ENCODE data around the gene MAGI2.
"Not testable (repeated sequence)": the region's sequence is repeated elsewhere in the genome, so short reads cannot be mapped to it uniquely, and the experiment has no call there.

The MAGI2 gene

DNA sequence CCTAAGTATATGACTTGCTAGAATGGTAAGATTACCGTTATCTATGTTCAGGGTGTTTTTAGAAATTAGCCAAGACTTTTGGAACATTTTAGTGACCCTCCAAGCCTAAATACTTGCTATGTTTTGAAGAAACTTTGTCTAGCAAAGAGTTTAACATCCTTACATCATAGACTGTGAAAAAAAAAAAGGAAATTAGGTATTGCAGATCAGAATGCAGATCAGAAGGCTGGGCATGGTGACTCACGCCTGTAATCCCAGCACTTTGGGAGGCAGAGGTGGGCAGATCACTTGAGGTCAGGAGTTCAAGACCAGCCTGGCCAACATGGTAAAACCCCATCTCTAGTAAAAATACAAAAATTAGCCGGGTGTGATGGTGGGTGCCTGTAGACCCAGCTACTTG, 10.7 kb downstream of the MAGI2 start:
- not testable (repeated sequence) for DNase-seq

DNA sequence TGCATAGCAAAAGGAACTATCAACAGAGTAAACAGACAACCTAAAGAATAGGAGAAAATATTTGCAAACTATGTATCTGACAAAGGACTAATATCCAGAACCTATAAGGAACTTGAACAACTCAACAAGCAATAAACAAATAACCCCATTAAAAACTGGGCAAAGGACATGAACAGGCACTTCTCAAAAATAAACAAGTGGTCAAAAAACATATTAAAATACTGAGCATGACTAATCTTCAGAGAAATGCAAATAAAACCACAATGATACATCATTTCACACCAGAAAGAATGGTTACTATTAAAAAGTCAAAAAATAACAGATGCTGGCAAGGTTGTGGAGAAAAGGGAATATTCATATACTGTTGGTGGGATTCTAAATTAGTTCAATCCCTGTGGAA, 17.1 kb downstream of the MAGI2 start:
- no peak for DNase-seq

DNA sequence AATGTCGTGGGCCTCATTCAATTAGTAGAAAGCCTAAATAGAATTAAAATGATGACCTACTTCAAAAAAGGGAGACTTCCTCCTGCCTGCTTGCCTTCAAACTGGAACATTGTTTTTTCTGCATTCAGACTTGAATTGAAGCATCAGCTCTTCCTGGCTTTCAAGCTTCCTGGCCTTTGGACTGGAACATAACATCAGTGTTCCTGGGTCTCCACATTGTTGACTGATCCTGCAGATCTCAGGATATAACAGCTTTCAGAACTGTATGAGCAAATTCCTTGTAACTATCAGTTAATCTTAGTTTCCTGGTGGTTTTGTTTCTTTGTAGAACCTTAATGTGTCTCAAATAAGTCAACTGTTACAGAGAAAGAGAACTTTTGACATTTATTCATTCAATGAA, 18.6 kb downstream of the MAGI2 start:
- DNase-seq: no peak

GRCh38 chr7:79434098-79434497, 19.4 kb downstream of the MAGI2 start:
- DNase-seq: no peak

- DNase-seq: no peak
Measured at GRCh38 chr7:79430391-79430790, 23.1 kb downstream of the MAGI2 start.

GRCh38 chr7:79425665-79426064, 27.8 kb downstream of the MAGI2 start:
- DNase-seq: no peak

- no peak for DNase-seq
Measured at GRCh38 chr7:79421751-79422150, 31.7 kb downstream of the MAGI2 start.

GRCh38 chr7:79420464-79420863, 33.0 kb downstream of the MAGI2 start:
- DNase-seq: no peak

GRCh38 chr7:79414910-79415309, 38.6 kb downstream of the MAGI2 start:
- no peak for DNase-seq

- no peak for DNase-seq
Measured at GRCh38 chr7:79412915-79413314, 40.6 kb downstream of the MAGI2 start.

DNA sequence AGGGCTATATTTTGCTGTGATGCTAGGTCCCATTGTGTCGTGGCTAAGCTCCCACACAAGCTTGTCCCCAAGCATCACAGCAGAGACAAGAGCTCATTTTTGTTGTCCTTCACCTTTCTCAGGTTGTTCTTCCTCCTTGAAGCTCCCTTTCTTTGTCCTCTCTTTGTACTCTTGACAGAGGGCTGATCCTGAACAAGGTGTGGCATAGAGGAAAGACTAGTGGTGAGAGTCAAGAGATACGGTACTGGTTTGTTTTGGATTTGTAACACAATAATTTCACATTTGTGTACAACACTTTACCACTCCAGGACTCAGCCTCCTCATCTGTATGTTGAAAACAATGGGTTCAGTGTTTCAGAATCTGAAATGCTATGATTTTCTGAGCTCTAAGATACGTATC, 41.0 kb downstream of the MAGI2 start:
- no peak for DNase-seq

- DNase-seq: no peak
Measured at GRCh38 chr7:79410345-79410744, 43.1 kb downstream of the MAGI2 start.

- DNase-seq: no peak
Measured at GRCh38 chr7:79407351-79407750, 46.1 kb downstream of the MAGI2 start.

DNA sequence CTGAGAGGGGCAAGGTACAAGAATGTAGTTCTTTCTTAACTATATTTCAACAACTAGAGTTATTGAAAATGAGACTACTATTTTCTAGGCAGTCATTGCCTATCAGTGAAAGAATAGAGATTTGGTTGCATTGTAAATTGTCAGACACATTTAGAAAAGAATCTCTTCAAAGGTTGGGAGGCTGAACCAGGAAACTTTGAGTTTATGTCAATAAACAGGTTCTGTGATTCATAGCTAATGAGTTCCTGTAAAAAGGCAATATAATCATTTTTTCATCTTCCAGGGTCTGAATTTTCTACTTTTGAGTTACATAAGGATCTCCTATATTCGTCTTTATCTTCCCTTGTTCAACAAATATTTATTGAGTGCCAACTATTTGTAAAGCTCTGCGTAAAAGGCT, 47.1 kb downstream of the MAGI2 start:
- no peak for DNase-seq

DNA sequence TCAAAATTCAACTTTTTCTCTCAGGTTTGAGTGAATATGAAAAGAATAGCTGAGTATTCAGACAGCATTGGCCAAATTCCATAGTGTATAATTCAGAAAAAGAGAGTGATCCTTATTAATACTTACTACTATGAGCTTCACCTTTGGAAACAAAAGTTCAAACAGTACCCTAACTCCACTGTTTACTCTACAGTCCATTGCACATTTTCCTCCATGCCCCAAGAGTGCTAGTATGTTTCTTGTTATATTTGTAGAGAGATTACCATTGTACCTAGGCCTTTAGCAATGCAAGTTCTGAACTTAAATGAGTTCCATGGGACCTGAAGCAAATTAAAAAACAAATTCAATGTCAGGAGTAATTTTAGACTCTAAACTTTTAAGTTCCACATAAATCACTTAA, 48.1 kb downstream of the MAGI2 start:
- DNase-seq: no peak

DNA sequence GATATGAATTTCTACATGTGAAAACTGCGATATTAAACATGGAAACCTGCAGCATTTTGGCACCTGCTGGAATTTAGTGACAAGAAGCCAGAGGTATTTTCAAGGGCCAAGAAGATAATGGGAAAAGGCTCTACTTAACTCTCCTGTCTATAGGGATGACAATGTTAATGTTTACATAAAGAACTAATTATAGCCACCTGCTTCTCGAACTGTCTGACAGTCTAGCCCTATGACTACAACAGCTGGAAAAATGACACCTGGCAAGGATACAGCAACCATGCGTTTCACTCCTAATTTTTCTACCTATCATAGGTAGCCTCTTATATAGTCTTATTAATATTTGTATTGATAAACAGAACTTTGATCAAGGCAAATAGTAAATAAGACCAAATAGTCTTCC, 49.6 kb downstream of the MAGI2 start:
- no peak for DNase-seq

DNA sequence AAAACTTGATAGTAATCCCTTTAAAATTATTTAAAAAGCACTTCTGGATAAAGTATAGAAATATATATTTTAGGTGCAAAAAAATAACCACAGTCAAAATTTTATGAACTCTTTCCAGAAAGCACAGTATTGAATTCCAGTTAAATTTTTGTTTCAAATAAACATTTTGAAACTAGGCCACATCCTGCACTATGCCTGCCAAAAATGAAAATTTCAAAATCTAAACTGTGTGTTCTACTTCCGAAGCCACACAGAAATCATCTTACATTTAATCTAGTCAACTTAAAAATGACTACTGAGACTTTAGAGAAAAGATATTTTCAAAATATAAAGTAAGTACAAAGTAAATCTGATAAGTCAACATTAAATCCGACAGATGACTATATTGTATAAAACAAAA, 50.0 kb downstream of the MAGI2 start:
- no peak for DNase-seq

DNA sequence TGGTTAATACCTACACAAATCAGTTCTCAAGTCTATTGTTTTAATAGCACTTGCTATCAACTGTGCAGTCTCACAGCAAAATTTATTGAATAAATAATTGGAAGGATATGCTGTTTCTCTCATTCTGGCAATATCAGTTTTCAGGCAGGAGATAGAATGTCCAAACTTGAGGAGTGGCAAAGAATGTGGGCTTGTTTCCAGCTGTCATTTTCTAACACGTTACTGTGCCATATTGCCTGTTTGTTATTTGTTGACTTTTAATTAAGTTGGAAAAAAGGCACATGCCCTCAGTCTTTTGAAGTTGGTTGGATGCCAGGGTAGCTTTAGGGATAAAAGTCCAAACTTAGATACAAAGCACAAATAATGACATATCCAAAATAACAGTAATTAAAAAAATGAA, 52.2 kb downstream of the MAGI2 start:
- DNase-seq: no peak

DNA sequence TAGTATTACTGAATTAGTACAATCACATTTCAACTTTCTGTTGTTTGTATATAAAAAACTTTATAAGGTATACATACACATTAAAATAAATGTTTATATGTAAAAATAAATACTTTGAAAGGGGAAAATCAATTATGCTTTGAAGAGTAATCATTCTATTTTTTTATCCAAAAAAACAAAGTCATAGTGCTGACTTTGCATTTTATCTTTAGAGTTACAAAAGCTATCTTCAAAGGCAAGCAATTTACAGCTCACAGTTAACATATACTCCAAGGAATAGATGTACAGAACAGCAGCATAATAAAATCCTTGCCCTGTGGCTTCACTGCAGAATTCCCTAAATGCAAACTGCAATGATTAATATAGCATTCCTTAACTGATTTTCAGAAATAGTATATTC, 53.2 kb downstream of the MAGI2 start:
- no peak for DNase-seq

- no peak for DNase-seq
Measured at GRCh38 chr7:79398138-79398749, 55.2 kb downstream of the MAGI2 start.

GRCh38 chr7:79386688-79387422, 66.6 kb downstream of the MAGI2 start:
- DNase-seq: no peak

DNA sequence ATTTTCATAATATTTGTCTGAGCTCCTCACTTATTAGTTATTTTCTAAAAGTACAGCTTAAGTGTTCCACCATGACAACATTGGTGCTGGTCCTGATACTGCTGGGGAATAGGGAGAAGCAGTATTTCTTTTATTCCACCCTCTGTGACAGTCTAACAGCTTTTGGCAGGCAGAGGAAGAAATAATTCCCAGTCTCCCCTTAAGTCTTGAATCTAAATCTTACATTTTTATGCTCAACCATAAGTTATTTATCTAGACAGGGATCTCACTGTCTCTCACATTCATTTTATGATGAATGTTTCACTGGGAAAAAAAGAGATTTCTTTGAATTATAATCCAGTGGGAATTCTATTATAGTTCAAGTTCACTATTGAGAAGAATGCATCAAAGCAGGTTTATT, 71.5 kb downstream of the MAGI2 start:
- DNase-seq: no peak

- no peak for DNase-seq
Measured at GRCh38 chr7:79377097-79377496, 76.4 kb downstream of the MAGI2 start.

- no peak for DNase-seq
Measured at GRCh38 chr7:79376299-79377025, 77.0 kb downstream of the MAGI2 start.

Measured in inflammatory macrophage treated with lipopolysaccharide for 4 hours (primary cell).